ENCODE data around the gene PTPRR.
A peak's percentile ranks its signal among the peaks of the same experiment; 100 is the strongest.

PTPRR gene

DNA sequence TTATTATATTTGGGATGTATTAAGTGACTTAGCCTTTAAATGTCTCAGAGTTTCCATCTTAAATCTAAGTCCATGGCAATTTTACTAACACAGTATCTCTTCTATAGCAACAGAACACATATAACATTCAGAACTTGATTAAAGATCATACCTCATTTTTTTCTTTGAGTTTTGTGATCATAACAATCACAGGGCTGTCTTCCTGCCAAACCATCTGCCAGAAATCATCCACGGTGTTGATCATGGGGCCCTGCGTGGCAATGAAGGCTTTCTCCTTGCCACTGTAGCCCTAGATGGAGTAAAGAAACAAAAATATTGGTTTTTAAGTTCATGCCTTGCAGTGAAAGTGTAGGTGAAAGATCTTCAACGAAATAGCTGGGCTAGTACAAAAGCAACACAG lies 236.6 kb downstream of the PTPRR start:
- DNase-seq = no peak

DNA sequence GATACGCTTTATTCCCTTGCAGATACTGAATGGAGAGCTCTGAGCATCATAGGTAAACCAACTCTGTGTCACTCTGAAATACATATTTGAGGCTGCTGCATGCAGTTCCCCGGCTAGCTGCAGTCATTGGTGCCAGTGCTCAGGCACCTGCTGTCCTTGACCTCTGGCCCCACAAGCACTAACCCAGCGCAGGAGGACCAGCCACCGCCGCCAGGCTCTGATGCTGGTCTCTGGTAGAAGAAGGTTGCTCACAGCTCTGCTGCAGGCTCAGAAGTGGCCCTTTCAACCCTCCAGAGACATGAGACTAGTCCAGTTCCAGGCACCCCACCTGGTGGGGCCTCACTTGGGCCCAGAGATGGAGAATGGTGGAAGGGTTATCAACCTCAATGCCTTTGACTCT lies 248.8 kb downstream of the PTPRR start:
- DNase-seq = no peak

DNA sequence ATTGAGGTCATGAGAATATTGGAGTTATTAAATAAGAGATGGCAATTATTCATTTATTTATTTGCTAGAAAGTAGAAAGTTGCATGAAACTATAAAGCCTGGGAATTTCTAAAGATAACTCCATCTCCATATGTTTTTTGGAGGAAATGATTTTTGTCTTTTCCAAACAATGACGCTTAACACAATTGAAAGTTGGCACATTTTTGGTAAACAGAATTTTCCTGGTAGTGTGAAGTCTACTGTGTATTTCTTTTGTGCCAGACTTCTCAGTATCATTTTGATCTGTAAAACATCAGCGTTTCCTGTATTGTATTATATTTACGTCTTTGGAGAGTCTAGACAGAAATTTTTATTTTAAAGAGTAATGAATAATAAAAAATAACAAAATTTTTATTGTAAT lies 249.6 kb downstream of the PTPRR start:
- DNase-seq = no peak

DNA sequence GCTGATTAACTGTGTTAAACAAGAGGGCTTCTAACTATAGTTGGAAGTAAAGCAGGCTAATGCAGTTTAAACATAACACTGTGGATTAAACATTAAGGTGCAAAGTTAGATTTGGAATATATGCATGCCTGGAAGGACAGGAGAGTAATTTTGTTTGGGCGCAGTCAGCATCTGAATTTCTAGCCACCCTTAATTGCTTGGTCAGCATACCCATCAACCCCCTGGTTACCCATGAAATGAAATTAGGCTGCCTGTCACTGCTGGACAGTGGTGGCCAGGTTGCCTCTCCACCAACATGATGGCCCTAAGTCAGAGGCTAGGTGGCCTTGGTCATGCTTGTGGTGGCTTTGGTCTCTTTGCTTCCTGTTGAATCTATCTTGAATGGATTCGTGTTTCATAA lies 253.3 kb downstream of the PTPRR start:
- DNase-seq = no peak

DNA sequence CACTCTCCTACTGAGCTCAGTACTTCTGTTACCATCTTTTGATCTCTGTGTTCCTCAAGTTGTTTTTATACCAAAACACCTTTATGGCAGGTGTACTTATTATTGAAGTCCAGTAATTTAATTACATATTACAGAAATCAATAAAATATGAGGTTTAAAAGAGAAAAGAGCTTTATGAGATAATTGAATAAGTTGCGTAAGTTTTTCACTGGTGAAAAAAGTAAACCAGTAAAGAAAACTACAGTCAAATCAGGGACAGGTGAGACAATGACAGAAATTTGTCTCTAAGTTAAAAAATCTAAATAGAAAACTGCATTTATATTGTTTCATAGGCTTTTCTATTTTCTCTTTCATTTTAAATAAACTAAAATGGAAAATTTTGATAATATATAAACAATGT lies 254.2 kb downstream of the PTPRR start:
- DNase-seq = no peak

DNA sequence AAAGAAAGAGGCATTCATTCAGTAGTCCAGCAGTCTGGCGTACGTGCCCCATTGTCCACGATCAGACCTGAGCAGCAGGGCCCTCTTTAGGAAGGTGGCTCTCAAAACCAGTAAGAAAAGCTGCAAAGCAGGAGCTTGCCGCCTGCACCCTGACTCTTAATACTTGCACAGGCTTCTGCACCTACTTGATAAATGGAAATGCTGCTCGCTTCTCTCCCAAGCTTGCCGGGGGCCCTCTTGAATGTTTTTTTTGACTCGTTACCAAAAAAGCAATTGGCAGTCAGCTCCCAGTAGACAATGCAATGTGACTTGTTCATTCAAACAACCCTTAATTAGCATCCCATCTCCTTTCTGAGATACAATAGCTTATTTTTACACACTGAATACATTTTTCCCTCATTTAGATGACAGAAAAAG lies 256.1 kb downstream of the PTPRR start:
- DNase-seq = no peak

DNA sequence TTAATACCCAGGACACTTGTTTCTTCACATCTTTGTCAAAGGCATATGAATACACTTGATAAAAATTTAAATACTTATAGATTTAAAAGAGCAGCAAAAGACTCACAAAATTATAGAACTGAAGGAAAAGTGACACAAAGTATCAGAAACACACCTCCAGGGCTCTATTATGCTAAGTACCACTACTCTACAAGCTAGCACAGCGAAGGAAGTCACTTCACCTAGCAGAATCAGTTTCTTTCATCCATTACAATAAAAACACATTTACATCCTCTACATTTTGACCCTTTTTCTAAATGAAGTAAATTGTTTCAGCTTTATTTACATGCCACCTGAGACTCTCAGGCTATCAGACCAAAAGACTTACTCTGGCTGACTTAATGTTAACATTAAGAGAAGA lies 256.7 kb downstream of the PTPRR start:
- DNase-seq = no peak

DNA sequence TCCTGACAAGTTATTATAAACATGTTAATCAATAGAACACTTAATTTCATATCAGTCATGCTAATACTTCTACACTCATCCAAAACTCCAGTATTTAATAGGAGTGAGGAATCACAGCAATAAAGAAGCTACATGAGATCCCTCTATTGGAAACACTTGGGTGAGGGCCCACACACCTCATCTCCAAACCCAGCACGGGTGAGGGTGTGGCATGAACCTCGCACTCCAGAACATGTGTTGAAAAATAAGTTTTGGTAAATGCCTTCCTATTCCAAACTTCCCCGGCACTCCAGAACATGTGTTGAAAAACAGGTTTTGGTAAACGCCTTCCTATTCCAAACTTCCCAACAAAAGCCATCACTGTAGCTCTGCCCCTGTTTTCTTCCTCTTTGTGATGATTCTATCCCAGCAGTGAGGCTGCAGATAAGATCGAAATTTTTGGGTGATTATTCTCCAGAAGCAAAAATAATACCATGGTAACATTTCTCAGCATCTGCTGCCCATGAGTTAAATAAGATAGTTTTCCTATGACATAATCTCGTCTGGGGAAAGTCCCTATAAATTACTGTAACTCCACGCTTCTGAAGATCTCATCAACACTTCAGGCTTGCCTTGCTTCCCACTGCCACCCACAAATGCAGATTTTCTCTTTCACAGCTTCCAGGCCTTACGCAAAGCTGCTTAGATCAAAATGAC lies 258.9 kb downstream of the PTPRR start:
- DNase-seq = no peak

DNA sequence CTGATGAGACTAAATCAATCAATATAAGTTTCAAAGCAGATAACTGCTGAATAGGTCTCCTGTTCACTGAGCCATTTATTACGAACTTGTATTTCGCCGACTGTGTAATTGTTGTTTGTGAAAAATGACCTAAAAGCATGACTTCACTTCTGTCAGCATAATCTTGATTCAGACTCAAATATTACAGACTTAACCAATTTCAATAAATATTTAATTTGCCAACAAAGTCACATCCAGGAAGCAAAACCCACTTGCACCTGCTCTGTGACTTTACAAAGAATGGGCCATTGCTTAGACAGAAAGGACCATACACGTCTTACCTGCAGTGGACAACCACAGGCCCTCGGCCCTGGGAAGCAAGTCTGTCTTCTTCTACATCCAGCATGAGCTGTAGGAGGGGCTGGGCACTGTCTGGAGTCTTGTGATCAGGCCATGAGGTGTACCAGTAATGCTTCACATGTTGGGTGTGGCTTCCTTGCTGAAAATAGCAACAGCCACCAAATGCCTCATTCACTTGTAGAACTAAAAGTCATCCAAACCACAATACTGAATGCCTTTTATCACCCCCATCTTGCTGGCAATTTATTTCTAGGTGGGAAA lies 259.8 kb downstream of the PTPRR start:
- DNase-seq = no peak

DNA sequence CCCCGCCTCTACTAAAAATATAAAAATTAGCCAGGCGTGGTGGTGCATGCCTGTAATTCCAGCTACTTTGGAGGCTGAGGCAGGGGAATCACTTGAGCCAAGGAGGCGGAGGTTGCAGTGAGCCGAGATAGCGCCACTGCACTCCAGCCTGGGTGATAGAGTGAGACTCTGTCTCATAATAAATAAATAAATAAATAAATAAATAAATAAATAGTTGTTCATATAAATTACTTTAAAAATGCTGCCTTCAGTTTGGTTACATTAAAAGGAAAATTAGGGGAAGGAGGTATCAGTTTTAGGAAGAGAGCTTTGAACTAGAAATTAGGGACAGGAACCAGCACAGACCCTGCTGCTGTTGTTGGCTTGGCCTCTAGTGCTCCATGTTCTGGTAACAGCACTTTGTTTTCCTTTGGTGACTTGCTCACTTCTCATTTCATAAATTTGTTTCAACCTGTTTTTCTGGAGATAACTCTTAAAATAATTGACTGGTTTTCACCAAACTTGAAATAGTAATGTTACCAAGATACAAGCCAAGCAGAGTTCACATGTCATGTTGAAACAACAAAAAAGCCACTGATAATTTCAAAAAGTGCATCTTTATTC lies 260.4 kb downstream of the PTPRR start:
- no peak for DNase-seq

DNA sequence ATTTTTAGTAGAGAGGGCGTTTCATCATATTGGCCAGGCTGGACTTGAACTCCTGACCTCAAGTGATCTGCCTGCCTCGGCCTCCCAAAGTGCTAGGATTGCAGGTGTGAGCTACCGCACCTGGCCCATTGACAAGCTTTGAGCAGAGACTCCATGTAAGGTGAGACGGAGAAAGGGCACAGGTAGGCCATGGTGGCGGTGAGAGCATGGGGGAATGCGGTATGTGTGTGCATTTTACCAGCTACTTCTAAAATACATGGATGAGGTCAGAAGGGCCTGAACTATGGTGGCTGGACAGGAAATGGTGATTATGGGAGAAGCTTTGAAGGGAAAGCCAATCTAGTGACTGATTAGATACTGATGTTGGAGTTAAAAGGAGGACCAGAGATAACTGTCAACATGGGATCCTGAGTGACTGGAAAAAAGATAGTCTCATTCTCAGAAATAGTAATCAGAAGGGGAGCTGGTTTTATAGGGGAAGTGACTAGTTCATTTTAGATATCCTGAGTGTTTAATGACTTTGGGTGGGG lies 261.4 kb downstream of the PTPRR start:
- DNase-seq = no peak

DNA sequence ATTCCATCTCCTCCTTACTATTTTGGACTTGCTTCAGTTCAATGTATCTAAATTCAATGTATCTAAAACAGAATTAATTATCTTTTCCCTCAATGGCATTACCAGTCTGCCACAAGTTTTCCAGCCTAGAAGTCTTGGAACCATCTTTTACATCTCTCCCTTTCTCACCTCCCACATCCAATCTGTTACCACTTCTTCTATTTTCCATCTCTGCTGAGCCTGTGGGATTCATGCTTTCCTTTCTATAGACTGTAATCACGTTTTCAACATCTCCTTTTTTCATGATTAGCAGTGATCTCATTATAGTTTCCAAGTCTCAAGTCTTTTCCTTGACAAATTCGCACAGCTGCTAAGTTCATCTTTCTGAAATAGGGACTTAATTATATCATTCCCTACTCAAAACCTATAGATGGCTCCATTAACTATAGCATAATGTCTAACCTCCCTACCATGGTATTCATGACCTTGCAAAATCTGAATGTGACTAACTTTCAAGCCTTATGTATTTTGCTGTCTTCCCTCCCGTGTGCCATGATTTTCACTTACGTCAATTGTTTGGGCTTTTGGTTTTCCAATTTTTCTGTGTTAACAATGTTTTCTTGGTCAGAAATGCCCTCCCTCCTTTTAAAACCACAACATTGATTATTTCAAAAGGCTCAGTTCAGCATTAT lies 262.8 kb downstream of the PTPRR start:
- no peak for DNase-seq

DNA sequence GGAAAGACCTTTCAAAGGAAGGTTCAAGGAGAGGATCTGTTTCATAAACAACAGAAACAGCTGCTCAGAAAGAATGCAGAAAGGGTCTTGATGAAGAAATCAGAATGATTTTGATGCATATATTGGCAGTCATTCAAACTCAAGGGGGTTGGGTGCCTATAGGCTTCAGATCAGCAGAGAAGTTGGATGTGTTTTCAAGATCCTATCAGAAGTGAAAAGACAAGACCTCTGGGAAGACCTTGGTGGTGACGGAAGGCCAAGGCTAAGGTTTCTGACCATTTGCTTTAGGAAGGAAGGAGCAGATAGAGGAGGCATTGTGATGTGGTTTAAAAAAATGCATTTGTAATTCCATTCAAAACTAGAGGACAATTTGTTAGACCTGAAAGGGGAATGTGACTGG lies 268.1 kb downstream of the PTPRR start:
- no peak for DNase-seq

DNA sequence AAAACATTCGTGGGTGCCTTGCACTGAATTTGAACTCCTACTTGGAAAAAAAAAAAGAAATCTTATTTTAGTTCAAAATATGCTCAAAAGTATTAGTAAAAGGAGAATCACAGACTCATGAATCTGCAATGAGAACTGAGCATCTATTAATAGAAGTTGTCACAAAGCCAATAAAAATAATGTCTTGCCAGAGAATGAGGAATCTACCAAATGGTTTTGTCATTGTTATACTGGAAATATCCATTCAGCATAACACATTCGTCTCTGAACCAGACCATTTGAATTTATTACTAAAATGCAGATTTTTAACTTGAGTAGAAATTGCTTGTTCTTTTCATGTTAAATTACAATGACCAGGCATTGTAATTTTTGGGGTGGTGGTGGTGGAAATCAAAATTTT lies 271.7 kb downstream of the PTPRR start:
- no peak for DNase-seq

DNA sequence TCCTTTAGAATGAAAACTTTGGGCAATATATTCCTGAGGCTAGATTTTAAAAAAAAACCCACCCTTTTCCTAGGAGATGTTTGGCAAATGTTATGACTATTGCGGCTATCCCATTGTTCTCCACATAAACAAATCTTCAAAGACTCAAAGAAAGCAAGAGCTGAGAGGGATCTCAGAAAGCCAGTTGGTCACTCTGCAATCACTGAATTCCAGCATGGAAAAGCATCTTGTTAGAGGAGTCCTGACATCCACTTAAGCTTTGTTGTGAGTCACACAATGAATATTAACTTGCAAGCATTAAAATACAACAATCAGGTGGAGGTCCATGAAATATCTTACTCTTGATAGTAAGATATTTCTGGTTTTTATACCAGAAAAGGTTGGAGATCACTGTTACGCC lies 272.3 kb downstream of the PTPRR start:
- no peak for DNase-seq

DNA sequence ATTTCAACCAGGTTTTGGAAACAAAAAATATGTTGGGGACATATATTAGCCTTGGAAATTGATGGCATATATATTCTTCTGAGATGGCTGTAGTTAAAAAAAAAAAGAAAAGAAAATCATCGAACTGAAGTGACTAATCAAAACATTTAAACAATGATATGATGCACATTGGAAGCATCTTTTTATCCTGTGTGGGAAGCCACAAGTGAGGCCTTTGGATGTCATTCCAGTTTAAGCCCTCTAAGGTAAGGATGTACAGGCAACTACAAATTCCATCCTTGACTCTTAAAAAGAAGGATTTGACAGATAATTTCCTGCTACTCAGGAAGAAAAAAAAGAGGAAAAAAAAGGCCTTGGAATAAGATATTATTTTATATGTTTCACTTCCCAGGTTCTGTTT lies 273.7 kb downstream of the PTPRR start:
- DNase-seq = no peak

DNA sequence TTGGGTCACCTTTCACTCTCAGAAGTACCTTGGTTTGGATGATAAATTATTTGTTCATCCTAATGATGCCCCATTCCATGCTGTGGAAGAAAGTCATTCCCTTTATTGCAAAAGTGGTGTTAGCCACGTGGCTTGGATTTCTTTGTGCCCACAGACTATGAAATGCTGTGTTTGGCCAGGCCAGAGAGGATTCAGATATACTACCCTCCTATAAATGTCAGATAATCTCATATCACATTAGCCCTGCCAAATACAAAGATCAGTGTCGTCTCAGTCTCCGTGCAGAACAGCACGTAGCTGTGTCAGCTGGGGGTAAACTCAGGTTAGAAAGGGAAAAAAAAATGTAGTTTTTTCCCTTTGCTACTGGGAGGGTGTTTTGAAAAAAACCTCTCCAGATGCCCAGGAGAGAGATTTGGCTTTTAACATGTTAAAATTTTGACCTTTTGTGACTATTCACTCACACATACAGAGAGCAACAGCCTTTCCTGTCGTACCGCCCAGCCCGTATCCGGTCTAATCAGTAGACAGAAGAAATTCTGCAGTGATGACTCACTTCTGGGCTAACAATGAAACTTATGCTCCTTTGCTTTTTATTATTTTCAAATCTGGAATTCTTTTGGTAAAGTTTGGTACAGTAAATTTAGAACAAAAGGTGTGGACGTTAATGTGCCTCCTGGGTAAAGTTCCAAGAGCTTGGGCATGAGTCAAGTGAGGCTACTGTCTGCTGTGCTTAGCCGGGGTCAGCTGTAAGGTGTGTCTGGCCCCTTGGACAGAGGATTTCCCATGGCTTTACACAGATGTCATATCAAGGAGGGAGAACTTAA lies 274.8 kb downstream of the PTPRR start:
- peak in 1 of 2 donors; percentile 1 for DNase-seq

DNA sequence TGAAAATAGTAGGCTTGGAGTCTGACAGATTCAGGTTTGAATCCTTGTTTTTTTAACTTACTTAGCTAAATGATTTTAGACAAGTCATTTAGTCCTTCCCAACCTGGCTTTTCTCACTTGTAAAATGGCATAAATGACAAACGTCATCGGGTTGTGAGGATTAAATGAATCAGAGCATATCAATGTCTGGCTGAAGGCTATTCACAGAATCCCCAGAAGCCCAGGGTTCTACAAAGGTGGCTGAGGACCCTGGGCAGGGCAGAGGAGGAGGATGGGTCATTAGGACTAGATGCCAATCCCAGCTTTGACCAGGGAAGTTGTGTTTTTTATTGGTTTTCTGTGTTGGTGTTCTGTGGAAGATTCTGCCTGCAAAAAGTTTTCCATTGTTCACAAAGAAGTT lies 275.7 kb downstream of the PTPRR start:
- no peak for DNase-seq

DNA sequence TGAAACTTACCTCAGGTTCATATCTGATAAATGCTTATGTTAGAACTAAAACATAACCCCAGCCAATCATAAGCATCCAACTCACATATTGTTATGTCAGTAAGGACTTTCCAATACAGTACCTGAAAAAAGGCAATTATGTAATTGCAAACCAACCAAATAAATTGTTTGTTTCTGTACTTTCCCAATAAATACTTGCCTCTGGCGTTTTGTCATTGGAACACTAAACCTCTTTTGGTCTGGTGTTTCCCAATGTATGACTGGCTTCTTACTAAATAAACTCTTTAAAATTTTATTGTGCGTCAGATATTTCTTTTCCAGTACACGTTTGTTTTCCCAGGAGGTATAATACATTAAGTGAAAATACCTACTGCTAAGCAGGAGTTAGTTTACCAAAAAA lies 276.6 kb downstream of the PTPRR start:
- no peak for DNase-seq

DNA sequence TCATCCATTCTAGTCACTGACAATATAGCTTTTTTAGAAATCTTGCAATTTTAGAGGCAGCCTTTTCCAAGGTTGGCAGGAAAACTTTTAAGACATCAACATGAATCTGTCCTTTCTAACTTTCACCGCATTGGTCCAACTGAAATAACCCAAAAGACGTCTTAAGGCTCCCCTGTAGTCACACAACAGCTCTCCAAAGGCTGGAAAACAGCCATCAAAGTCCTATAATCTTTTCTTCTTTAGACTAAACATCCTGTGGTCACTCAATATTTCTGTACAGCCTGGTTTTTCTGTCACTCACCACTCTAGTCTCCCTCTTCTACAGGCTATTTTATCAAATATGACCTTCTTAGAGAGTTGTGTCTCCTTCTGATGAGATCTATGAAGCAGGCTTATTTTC lies 278.8 kb downstream of the PTPRR start:
- DNase-seq = no peak

DNA sequence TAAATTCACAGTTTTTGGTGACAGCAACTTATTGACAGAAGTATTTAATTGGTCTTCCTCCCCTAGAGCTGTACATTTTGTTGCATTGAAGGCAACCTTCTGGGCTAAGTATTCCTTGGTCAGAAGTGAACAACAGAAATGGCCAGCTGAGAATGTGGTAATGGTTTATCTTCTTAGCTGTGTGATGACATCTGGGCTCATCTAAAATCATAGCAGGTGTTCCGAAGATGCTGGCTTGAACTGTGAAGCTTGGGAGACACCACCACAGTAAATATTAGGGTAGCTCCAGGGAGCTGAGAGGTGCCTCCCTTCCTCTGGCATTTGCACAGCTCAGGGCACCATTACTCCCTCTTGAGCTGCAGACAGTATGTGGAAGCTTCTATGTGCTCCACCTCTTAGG lies 279.6 kb downstream of the PTPRR start:
- no peak for DNase-seq

DNA sequence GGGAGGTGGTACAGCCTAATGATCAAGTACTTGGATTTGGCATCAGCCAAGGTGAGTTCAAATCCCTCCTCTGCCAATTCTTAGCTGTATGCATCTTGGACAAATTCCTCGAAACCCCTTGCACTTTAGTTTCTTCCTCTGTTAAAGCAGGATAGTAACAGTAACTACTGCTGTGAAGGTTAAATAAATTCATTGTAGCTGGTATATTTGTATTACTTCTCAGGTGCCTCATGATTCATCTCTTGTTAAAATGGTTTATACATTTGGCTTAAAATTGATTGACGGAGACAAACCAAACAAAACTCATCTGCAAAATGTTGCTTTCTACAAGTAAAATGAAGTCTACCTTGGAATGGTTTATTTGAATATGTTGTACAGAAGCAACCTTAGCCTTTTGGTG lies 281.0 kb downstream of the PTPRR start:
- no peak for DNase-seq

Measured in activated CD4-positive, alpha-beta T cell treated with anti-CD3 and anti-CD28 coated beads for 4 hours (primary cell).